Measurements from ENCODE around the gene RAB40C.

RAB40C gene

GRCh38 chr16:644556-644955, 54.7 kb downstream of the RAB40C start:
- DNase-seq (ENCODE audit: low read depth in 3 of 3, low spot score in 1 of 3), result no peak

GRCh38 chr16:645852-646678, 56.2 kb downstream of the RAB40C start:
- no peak for DNase-seq (ENCODE audit: low read depth in 3 of 3, low spot score in 1 of 3)

GRCh38 chr16:646679-647172, 56.9 kb downstream of the RAB40C start:
- DNase-seq (ENCODE audit: low read depth in 3 of 3, low spot score in 1 of 3), result no peak

- DNase-seq (ENCODE audit: low read depth in 3 of 3, low spot score in 1 of 3), result no peak
Measured at GRCh38 chr16:647173-647902, 57.5 kb downstream of the RAB40C start.

- DNase-seq (ENCODE audit: low read depth in 3 of 3, low spot score in 1 of 3), result peak in 1 of 3 donors; percentile 37
Measured at GRCh38 chr16:648071-648780, 58.4 kb downstream of the RAB40C start.

GRCh38 chr16:648781-649589, 59.1 kb downstream of the RAB40C start, which contains the start of gene WDR90:
TSS of gene WDR90 (plus strand) at chr16:649365. CDS start at chr16:649417, 52 bp downstream.
- peak; percentile 78 to 86 (median 80) for DNase-seq (ENCODE audit: low read depth in 3 of 3, low spot score in 1 of 3)

- no peak for DNase-seq (ENCODE audit: low read depth in 3 of 3, low spot score in 1 of 3)
Measured at GRCh38 chr16:649631-650030, 59.8 kb downstream of the RAB40C start.

- DNase-seq (ENCODE audit: low read depth in 3 of 3, low spot score in 1 of 3), result no peak
Measured at GRCh38 chr16:651844-652243, 62.0 kb downstream of the RAB40C start.

GRCh38 chr16:652454-653305, 62.8 kb downstream of the RAB40C start:
- no peak for DNase-seq (ENCODE audit: low read depth in 3 of 3, low spot score in 1 of 3)

GRCh38 chr16:654034-654433, 64.2 kb downstream of the RAB40C start:
- no peak for DNase-seq (ENCODE audit: low read depth in 3 of 3, low spot score in 1 of 3)

- DNase-seq (ENCODE audit: low read depth in 3 of 3, low spot score in 1 of 3), result no peak
Measured at GRCh38 chr16:657487-657886, 67.6 kb downstream of the RAB40C start.

- DNase-seq (ENCODE audit: low read depth in 3 of 3, low spot score in 1 of 3), result no peak
Measured at GRCh38 chr16:658679-659571, 69.1 kb downstream of the RAB40C start.

- no peak for DNase-seq (ENCODE audit: low read depth in 3 of 3, low spot score in 1 of 3)
Measured at GRCh38 chr16:659618-660017, 69.8 kb downstream of the RAB40C start.

GRCh38 chr16:660132-660458, 70.2 kb downstream of the RAB40C start:
- no peak for DNase-seq (ENCODE audit: low read depth in 3 of 3, low spot score in 1 of 3)

- peak in 2 of 3 donors; percentile 29 to 53 for DNase-seq (ENCODE audit: low read depth in 3 of 3, low spot score in 1 of 3)
Measured at GRCh38 chr16:660459-661183, 70.8 kb downstream of the RAB40C start.

- DNase-seq (ENCODE audit: low read depth in 3 of 3, low spot score in 1 of 3), result no peak
Measured at GRCh38 chr16:661184-661821, 71.4 kb downstream of the RAB40C start.

GRCh38 chr16:662095-662494, 72.2 kb downstream of the RAB40C start:
- no peak for DNase-seq (ENCODE audit: low read depth in 3 of 3, low spot score in 1 of 3)

- DNase-seq (ENCODE audit: low read depth in 3 of 3, low spot score in 1 of 3), result no peak
Measured at GRCh38 chr16:662597-662996, 72.7 kb downstream of the RAB40C start.
